Endothelial cell of umbilical vein (primary cell): Measurements from ENCODE around the gene SIRT5. TPM values are rescaled to one million over a fixed set of nuclear protein-coding genes. Genes with fewer than 3 reads are reported as not detected.

Source experiments
- BruUV-seq: library from RNA; stranded (reverse); fragments of 400-500 nt; replicated peaks from 2 replicates; lab custom pipeline; 2021; lab: Mats Ljungman, UMichigan
- CTCF ChIA-PET: fragments of 300-600, 350-600 bp; sonication (Branson Sonifier 250); formaldehyde crosslinking; loops from one replicate; lab custom pipeline; 2021; ENCODE audit warnings: antibody characterized with exemption, inconsistent platforms; lab: Charles Lee
- POLR2A ChIA-PET: fragments of 300-600, 350-600 bp; sonication (Branson Sonifier 250); formaldehyde crosslinking; loops from one replicate; lab custom pipeline; 2021; ENCODE audit warnings: antibody characterized with exemption, inconsistent platforms; lab: Charles Lee
- DNase-seq: peaks from one replicate; pipeline ENCODE4 v3.0.0-alpha.2; 2011; ENCODE audit warnings: low read depth, low spot score
- FAIRE-seq: peaks from 2 replicates; lab custom pipeline; 2011; peaks lifted over from hg19 to GRCh38; lab: Jason Lieb, UNC
- H2AFZ ChIP-seq: 2 replicates; pipeline ENCODE4 v1.6.0; 2012; ENCODE audit warnings: low read depth, low read length, control low read depth, inconsistent platforms
- H3K27ac ChIP-seq: 2 replicates; pipeline ENCODE4 v1.5.1; 2011; ENCODE audit warnings: low read depth, mild to moderate bottlenecking, control low read depth, low read length, moderate library complexity; ENCODE audit not compliant: insufficient read depth
- H3K27me3 ChIP-seq, 2 experiments: 2 replicates each; pipeline versions ENCODE4 v1.6.0 to v1.6.1; 2011; ENCODE audit warnings: low read length in 2 of 2, mixed read lengths in 1 of 2; ENCODE audit not compliant: control insufficient read depth in 2 of 2, insufficient read depth in 2 of 2
- H3K36me3 ChIP-seq, 2 experiments: 2 replicates in 1 of 2; 3 replicates in 1 of 2; pipeline ENCODE4 v1.5.1; 2011; ENCODE audit warnings: low read length in 2 of 2, mild to moderate bottlenecking in 1 of 2, moderate library complexity in 1 of 2; ENCODE audit not compliant: control insufficient read depth in 2 of 2, insufficient read depth in 2 of 2; ENCODE audit errors: extremely low read depth in 1 of 2
- H3K4me1 ChIP-seq: 3 replicates; pipeline ENCODE4 v1.5.1; 2011; ENCODE audit warnings: mild to moderate bottlenecking, low read length; ENCODE audit not compliant: control insufficient read depth, insufficient read depth; ENCODE audit errors: extremely low read depth
- H3K4me2 ChIP-seq: 2 replicates; pipeline ENCODE4 v1.6.1; 2011; ENCODE audit warnings: low read length, control low read depth, mixed read lengths; ENCODE audit not compliant: insufficient read depth
- H3K4me3 ChIP-seq, 3 experiments: fragments of 200-600 bp in 1 of 3; sonication (generic), shearing (Covaris generic) in 1 of 3; replicated peaks in 1 of 3; 2 replicates each; pipeline ENCODE4 v1.5.1; 2011 to 2016; ENCODE audit warnings: control low read depth in 3 of 3, low read length in 3 of 3, mild to moderate bottlenecking in 2 of 3, inconsistent platforms in 1 of 3, low read depth in 1 of 3, moderate library complexity in 1 of 3; ENCODE audit not compliant: insufficient read depth in 1 of 3
- H3K79me2 ChIP-seq: 2 replicates; pipeline ENCODE4 v1.6.0; 2012; ENCODE audit warnings: low read length, inconsistent platforms; ENCODE audit not compliant: control insufficient read depth, insufficient read depth
- H3K9ac ChIP-seq: replicated peaks from 2 replicates; pipeline ENCODE3; 2011; ENCODE audit warnings: low read length, control low read depth; ENCODE audit not compliant: insufficient read depth; ENCODE audit errors: extremely low read depth
- H3K9me1 ChIP-seq: replicated peaks from 3 replicates; pipeline ENCODE4 v1.6.0; 2011; ENCODE audit warnings: mild to moderate bottlenecking, low read length; ENCODE audit not compliant: control insufficient read depth, insufficient read depth; ENCODE audit errors: extremely low read depth
- H3K9me3 ChIP-seq: replicated peaks from 2 replicates; pipeline ENCODE4 v1.5.1; 2012; ENCODE audit warnings: low read length, inconsistent platforms; ENCODE audit not compliant: control insufficient read depth, insufficient read depth
- H4K20me1 ChIP-seq: replicated peaks from 2 replicates; pipeline ENCODE3; 2011; ENCODE audit warnings: mild to moderate bottlenecking, low read length; ENCODE audit not compliant: control insufficient read depth, insufficient read depth; ENCODE audit errors: extremely low read depth
- CTCF ChIP-seq, 2 donors: IDR thresholded peaks; 1 replicate in 1 of 2; 2 replicates in 1 of 2; pipeline ENCODE4 v1.5.1; 2011; ENCODE audit warnings: low read length in 2 of 2, mild to moderate bottlenecking in 2 of 2, moderate library complexity in 2 of 2, control low read depth in 1 of 2, inconsistent platforms in 1 of 2, low read depth in 1 of 2; ENCODE audit not compliant: insufficient read depth in 1 of 2; ENCODE audit errors: extremely low read depth in 1 of 2
- EZH2 ChIP-seq: IDR thresholded peaks from 2 replicates; pipeline ENCODE4 v1.6.1; 2012; ENCODE audit warnings: borderline replicate concordance, low read depth, mild to moderate bottlenecking, moderate library complexity, low read length, inconsistent platforms; ENCODE audit not compliant: severe bottlenecking
- FOS ChIP-seq: IDR thresholded peaks from 2 replicates; pipeline ENCODE4 v1.6.1; 2011; ENCODE audit warnings: mild to moderate bottlenecking, low read length, moderate library complexity, borderline replicate concordance; ENCODE audit not compliant: insufficient read depth
- GATA2 ChIP-seq: IDR thresholded peaks from 2 replicates; pipeline ENCODE4 v1.7.0; 2011; ENCODE audit warnings: low read depth, mild to moderate bottlenecking, moderate library complexity, mixed read lengths, low read length; ENCODE audit not compliant: insufficient read length, insufficient read depth
- JUN ChIP-seq: IDR thresholded peaks from 2 replicates; pipeline ENCODE4 v1.6.1; 2011; ENCODE audit warnings: borderline replicate concordance, low read depth; ENCODE audit not compliant: insufficient read length, insufficient read depth
- MAX ChIP-seq: IDR thresholded peaks from 2 replicates; pipeline ENCODE4 v1.6.1; 2011; ENCODE audit not compliant: insufficient read depth, insufficient read length
- MYC ChIP-seq: IDR thresholded peaks from one replicate; pipeline ENCODE4 v1.6.1; 2011; ENCODE audit warnings: mild to moderate bottlenecking, low read depth, low read length
- POLR2A ChIP-seq: IDR thresholded peaks from 2 replicates; pipeline ENCODE4 v1.6.1; 2012; ENCODE audit warnings: low read depth, mild to moderate bottlenecking, control low read depth, low read length
- POLR2AphosphoS5 ChIP-seq: IDR thresholded peaks from 2 replicates; pipeline ENCODE4 v1.6.1; 2012; ENCODE audit warnings: low read depth, mild to moderate bottlenecking, control low read depth, low read length, moderate library complexity; ENCODE audit not compliant: insufficient read depth
- dilution Hi-C: fragments of 300-500 bp; cut with MboI; formaldehyde crosslinking; loops from one replicate; pipeline ENCODE4 v1.15.0; 2019; ENCODE audit warnings: low sequenced_read_pairs; ENCODE audit not compliant: extremely low pct_ligation_motif_present
- intact Hi-C: fragments of 100-400 bp; cut with micrococcal nuclease; formaldehyde crosslinking; loops from one replicate; pipeline ENCODE4 v1.10.0; 2022
- polyA plus RNA-seq, 4 experiments: library from polyadenylated mRNA; depleted of rRNA in 3 of 4; stranded (reverse) in 3 of 4; unstranded in 1 of 4; fragments of >200 nt; gene quantifications; 2 replicates each; pipeline versions ENCODE4 v1.2.1 to v1.2.3, GENCODE V29; 2011 to 2012; ENCODE audit warnings: missing spikeins in 1 of 4
- total RNA-seq: library from RNA; stranded (reverse); gene quantifications from 2 replicates; pipeline ENCODE4 v1.2.3, GENCODE V29; 2021

Gene SIRT5
- total and polyA plus RNA-seq, 2 donors (not counting 3 experiments of a cell fraction or from before 2014, with no cell fraction given), result 4.7 to 7.2 TPM

- BruUV-seq, result no TSS peak
- Histone ChIP-seq H3K36me3 (no peaks in the 10 kb centered on the region), H3K4me2 (no peak overlapping the region), H3K27me3 (no peaks in the 10 kb centered on the region), H2AFZ (no peak overlapping the region), H3K9ac (no peak overlapping the region), H3K79me2 (peaks cover 83% of the 10 kb centered on the region), H3K4me1 (no peaks in the 10 kb centered on the region), H3K4me3 (no peak overlapping the region), H3K27ac (no peak overlapping the region), H4K20me1 (peaks cover 14% of the 10 kb centered on the region), H3K9me1 (no peaks in the 10 kb centered on the region), H3K9me3 (no peaks in the 10 kb centered on the region)
- POLR2A ChIA-PET, result no interaction called here
- intact Hi-C loops, result no loop called here
- CTCF ChIA-PET, result no interaction called here
- no peak for TF ChIP-seq MAX
- TF ChIP-seq EZH2, result no peak
- TF ChIP-seq CTCF (IDR thresholded peaks at IDR 0.05; ENCODE audit: extremely low read depth in 1 of 2, insufficient read depth in 1 of 2, low read depth in 1 of 2, low read length in 2 of 2), result no peak
- TF ChIP-seq FOS, result no peak
- no peak for TF ChIP-seq GATA2
- TF ChIP-seq POLR2AphosphoS5, result no peak
- TF ChIP-seq JUN, result no peak
- TF ChIP-seq POLR2A, result no peak
- TF ChIP-seq MYC, result no peak
- no peak for DNase-seq
- no peak for FAIRE-seq
- dilution Hi-C loops, result no loop called here
Measured at GRCh38 chr6:13662651-13663334, 88.4 kb downstream of the SIRT5 start.
